Lower leg skin (tissue), 4 donors: Measurements from ENCODE around the gene SPATA2L. TPM values are rescaled to one million over a fixed set of nuclear protein-coding genes. Genes with fewer than 3 reads are reported as not detected.
A peak's percentile ranks its signal among the peaks of the same experiment; 100 is the strongest.
"Not testable (repeated sequence)": the region's sequence is repeated elsewhere in the genome, so short reads cannot be mapped to it uniquely, and the experiment has no call there.

Source experiments
- DNase-seq, 2 donors: peaks; one replicate each; pipeline ENCODE4 v3.0.0-alpha.2; 2019; ENCODE audit warnings: low spot score in 2 of 2
- H3K4me3 ChIP-seq: fragments of 200-600 bp; sonication (generic); 2 replicates; pipeline ENCODE4 v1.5.1; 2017; ENCODE audit warnings: mild to moderate bottlenecking, low read depth; ENCODE audit not compliant: poor library complexity, severe bottlenecking
- CTCF ChIP-seq, 3 donors: fragments of 450-650 bp; IDR thresholded peaks; one replicate each; pipeline ENCODE4 v1.5.1; 2016; ENCODE audit warnings: antibody characterized with exemption in 3 of 3, mild to moderate bottlenecking in 3 of 3, moderate library complexity in 2 of 3
- POLR2A ChIP-seq, 2 donors: fragments of 450-650 bp; IDR thresholded peaks; one replicate each; pipeline ENCODE4 v1.6.1; 2016 to 2017; ENCODE audit warnings: antibody characterized with exemption in 2 of 2, mild to moderate bottlenecking in 1 of 2, moderate library complexity in 1 of 2
- WGBS, 2 donors: methylation state at CpG; one replicate each; pipeline ENCODE4 v1.1.5; 2018; 5-methylcytosine and 5-hydroxymethylcytosine counted together
- intact Hi-C: fragments of 100-400 bp; cut with DNase I; formaldehyde crosslinking; loops from one replicate; pipeline ENCODE4 v1.15.0; 2023; ENCODE audit warnings: low total_unique reads
- total RNA-seq, 4 donors: library from RNA; depleted of rRNA; stranded (reverse); fragments of >200 nt; gene quantifications; one replicate each; pipeline ENCODE4 v1.1.0, GENCODE V29; 2016

The SPATA2L gene
- total RNA-seq, 4 donors from 2014 or later: 18.3 to 34.6 (median 28.4) TPM

- peak overlapping the region; percentile 56 for H3K4me3 ChIP-seq
- TF ChIP-seq POLR2A (IDR thresholded peaks at IDR 0.05): no peak
- peak in 1 of 3 donors; percentile 36 for TF ChIP-seq CTCF (IDR thresholded peaks at IDR 0.05)
- WGBS, 2 donors: 1 to 3% methylated on average over 15 to 25 of the region's 30 CpGs
- intact Hi-C loops: loop anchor here (10.0 kb wide), 1 partner anchor 165 kb away; no protein-coding TSS in a partner anchor
- peak; percentile 97 to 99 for DNase-seq
These were observed 1.3 kb downstream of the SPATA2L start for GRCh38 chr16:89700100-89700648.

DNA sequence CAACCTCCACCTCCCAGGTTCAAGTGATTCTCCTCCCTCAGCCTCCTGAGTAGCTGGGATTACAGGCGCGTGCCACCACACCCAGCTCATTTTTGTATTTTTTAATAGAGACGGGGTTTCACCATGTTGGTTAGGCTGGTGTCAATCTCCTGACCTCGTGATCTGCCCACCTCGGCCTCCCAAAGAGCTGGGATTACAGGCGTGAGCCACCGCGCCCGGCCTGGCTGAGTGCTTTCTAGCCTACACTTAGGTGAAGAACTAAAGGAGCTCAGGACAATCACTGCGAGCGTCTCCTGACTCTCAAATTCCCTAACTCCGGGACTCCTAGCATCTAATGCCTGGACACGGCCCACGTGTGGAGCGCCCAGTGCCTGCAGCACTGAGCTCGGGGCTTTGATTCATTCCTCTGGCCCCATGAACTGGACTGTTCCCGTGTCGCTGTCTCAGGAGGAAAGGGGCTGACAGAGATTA, 1.8 kb downstream of the SPATA2L start:
- not testable (repeated sequence) for H3K4me3 ChIP-seq, DNase-seq
- WGBS, 2 donors: 56 to 62% methylated on average over 16 to 18 of the region's 18 CpGs
- intact Hi-C loops: loop anchor here (10.0 kb wide), 1 partner anchor 165 kb away; no protein-coding TSS in a partner anchor

DNA sequence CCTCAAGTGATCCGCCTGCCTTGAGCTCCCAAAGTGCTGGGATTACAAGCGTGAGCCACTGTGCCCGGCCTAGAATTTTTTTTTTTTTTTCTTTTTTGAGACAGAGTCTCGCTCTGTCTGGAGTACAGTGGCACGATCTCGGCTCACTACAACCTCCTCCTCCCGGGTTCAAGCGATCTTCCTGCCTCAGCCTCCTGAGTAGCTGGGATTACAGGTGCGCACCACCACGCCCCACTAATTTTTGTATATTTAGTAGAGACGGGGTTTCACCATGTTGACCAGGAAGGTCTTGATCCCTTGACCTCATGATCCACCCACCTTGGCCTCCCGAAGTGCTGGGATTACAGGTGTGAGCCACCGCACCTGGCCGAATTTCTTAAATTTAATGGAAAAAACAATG, 2.8 kb downstream of the SPATA2L start:
- DNase-seq, intact Hi-C loops, H3K4me3 ChIP-seq: not testable (repeated sequence)
- 94 to 97% methylated on average over 14 of the region's 14 CpGs for WGBS, 2 donors

DNA sequence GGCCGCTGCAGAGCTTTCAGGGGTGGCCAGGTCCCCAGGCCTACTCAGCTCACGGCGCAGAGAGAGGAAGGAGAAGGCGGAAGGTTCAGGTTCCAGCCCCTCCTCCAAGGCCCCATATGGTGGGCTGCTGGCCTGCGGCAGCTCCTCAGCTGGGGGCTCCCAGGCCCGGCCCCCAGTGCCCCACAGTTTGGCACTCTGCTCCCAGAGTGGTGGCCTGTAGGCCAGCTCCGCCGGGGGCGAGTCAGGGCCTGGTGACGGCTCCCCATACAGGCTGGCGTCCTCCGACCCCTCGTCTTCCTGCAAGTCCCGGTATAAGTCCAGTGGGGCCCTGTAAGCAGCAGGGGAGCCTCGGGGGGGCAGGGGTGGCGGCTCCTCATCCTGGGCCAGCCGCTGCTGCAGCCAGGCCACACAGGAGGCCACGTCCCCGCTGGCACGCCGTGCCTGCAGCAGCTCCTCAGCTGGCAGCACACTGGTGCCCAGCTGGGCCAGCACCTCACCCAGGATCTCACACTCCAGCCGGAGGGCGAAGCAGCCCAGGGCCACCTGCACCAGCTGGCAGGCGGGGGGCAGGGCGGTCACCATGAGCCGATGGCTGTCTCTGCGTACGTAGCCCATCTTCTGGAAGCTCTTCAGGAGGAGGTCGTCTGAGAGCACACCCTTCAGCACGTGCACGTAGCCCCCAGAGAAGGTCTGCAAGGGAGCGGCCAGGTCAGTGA, 3.7 kb downstream of the SPATA2L start:
- TF ChIP-seq POLR2A (IDR thresholded peaks at IDR 0.05): no peak
- no peak for TF ChIP-seq CTCF (IDR thresholded peaks at IDR 0.05)
- 82 to 91% methylated on average over 8 to 23 of the region's 32 CpGs for WGBS, 2 donors
- DNase-seq: no peak

DNA sequence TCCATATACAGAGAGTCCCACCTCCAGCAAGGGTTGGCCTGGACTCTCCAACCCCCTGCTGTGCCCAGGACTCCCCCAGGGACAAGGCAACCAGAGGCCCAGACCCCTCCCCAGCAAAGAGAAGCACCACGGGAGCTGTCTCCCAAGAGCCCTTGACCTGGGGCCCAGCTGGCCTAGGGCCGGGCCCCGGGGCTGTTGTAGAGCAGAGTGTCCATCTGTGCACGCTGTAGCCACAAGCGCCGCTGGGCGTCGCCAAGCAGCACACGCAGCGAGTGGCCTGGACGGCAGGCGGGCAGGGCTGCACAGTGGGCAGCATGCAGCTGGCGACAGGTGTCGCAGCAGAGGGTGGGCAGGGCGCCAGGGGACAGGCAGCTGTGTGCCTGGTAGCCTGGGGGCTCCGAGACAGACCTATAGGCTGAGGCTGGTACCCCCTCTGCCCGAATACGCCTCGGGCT, 4.3 kb downstream of the SPATA2L start:
- no peak for DNase-seq
- intact Hi-C loops: no loop called here

More for the DNA sequence above, 3.7 kb downstream of the SPATA2L start:
- intact Hi-C loops: no loop called here
- no peak overlapping the region for H3K4me3 ChIP-seq

GRCh38 chr16:89696670-89697128, 4.8 kb downstream of the SPATA2L start:
- intact Hi-C loops: no loop called here
- no peak for TF ChIP-seq POLR2A (IDR thresholded peaks at IDR 0.05)
- TF ChIP-seq CTCF (IDR thresholded peaks at IDR 0.05): no peak
- WGBS, 2 donors: 85 to 88% methylated on average over 6 to 11 of the region's 18 CpGs
- peak in 1 of 2 donors; percentile 83 for DNase-seq
- no peak overlapping the region for H3K4me3 ChIP-seq

More for the DNA sequence above, 4.3 kb downstream of the SPATA2L start:
- 91 to 92% methylated on average over 6 to 19 of the region's 19 CpGs for WGBS, 2 donors
- H3K4me3 ChIP-seq: no peak overlapping the region
- TF ChIP-seq POLR2A (IDR thresholded peaks at IDR 0.05) (no peak), CTCF (IDR thresholded peaks at IDR 0.05) (no peak)
